IMR-90 (cell line): ENCODE data around the gene NDRG2. TPM values are rescaled to one million over a fixed set of nuclear protein-coding genes. Genes with fewer than 3 reads are reported as not detected.

Experiments
- ATAC-seq: fragments of 200-7000 bp; cut with Tn5 transposase; 2 replicates; pipeline ENCODE4 v1.9.1; 2020; ENCODE audit warnings: low read depth, mild to moderate bottlenecking, moderate library complexity
- BruUV-seq: library from RNA; stranded (reverse); fragments of 400-500 nt; replicated peaks from 2 replicates; lab custom pipeline; 2021; lab: Mats Ljungman, UMichigan
- CTCF ChIA-PET: fragments of 300-600 bp; formaldehyde crosslinking; extraction: SDS; loops from one replicate; lab custom pipeline; 2021; ENCODE audit warnings: antibody characterized with exemption; lab: Yijun Ruan, JAX
- POLR2A ChIA-PET: fragments of 300-600 bp; sonication (Branson Sonifier 250); formaldehyde crosslinking; loops from one replicate; lab custom pipeline; 2022; ENCODE audit warnings: antibody characterized with exemption; ENCODE audit not compliant: unreplicated experiment; lab: Charles Lee
- DNase-seq: peaks from one replicate; pipeline ENCODE4 v3.0.0; 2013
- H2AFZ ChIP-seq: replicated peaks from 2 replicates; pipeline ENCODE3; 2013; ENCODE audit warnings: low read length, mild to moderate bottlenecking; ENCODE audit not compliant: poor library complexity
- H2AK5ac ChIP-seq: 2 replicates; pipeline ENCODE4 v1.6.1; 2013; ENCODE audit warnings: low read depth, low read length, inconsistent platforms
- H2AK9ac ChIP-seq: replicated peaks from 2 replicates; pipeline ENCODE3; 2013; ENCODE audit warnings: mild to moderate bottlenecking, low read depth, low read length, moderate library complexity; ENCODE audit not compliant: poor library complexity
- H2BK120ac ChIP-seq: 2 replicates; pipeline ENCODE4 v1.6.1; 2013; ENCODE audit warnings: low read depth, low read length, inconsistent platforms
- H2BK15ac ChIP-seq: 3 replicates; pipeline ENCODE4 v1.6.1; 2013; ENCODE audit warnings: low read depth, low read length, inconsistent platforms
- H2BK20ac ChIP-seq: 2 replicates; pipeline ENCODE4 v1.6.1; 2013; ENCODE audit warnings: low read depth, mild to moderate bottlenecking, inconsistent platforms, low read length, moderate library complexity
- H2BK5ac ChIP-seq: 2 replicates; pipeline ENCODE4 v1.6.1; 2013; ENCODE audit warnings: mild to moderate bottlenecking, low read depth, low read length, inconsistent platforms; ENCODE audit not compliant: poor library complexity, severe bottlenecking
- H3K14ac ChIP-seq: replicated peaks from 2 replicates; pipeline ENCODE4 v1.6.1; 2013; ENCODE audit warnings: low read depth, low read length, inconsistent platforms
- H3K18ac ChIP-seq: 2 replicates; pipeline ENCODE4 v1.6.1; 2013; ENCODE audit warnings: low read depth, low read length, control low read depth
- H3K23ac ChIP-seq: 2 replicates; pipeline ENCODE4 v1.6.1; 2013; ENCODE audit warnings: low read depth, low read length, inconsistent platforms
- H3K27ac ChIP-seq: 2 replicates; pipeline ENCODE4 v1.5.1; 2013; ENCODE audit warnings: mild to moderate bottlenecking, control low read depth, low read length; ENCODE audit not compliant: insufficient read depth
- H3K27me3 ChIP-seq: 2 replicates; pipeline ENCODE4 v1.6.1; 2013; ENCODE audit warnings: low read length; ENCODE audit not compliant: control insufficient read depth, insufficient read depth
- H3K36me3 ChIP-seq: 2 replicates; pipeline ENCODE4 v1.6.1; 2013; ENCODE audit warnings: low read length, mixed read lengths; ENCODE audit not compliant: control insufficient read depth, insufficient read depth
- H3K4ac ChIP-seq: 2 replicates; pipeline ENCODE4 v1.6.1; 2013; ENCODE audit warnings: low read depth, low read length, inconsistent platforms
- H3K4me1 ChIP-seq: 2 replicates; pipeline ENCODE4 v1.6.1; 2013; ENCODE audit warnings: low read length, mixed read lengths; ENCODE audit not compliant: control insufficient read depth, insufficient read depth
- H3K4me2 ChIP-seq: 2 replicates; pipeline ENCODE4 v1.6.1; 2013; ENCODE audit warnings: low read depth, mild to moderate bottlenecking, control low read depth, low read length, moderate library complexity
- H3K4me3 ChIP-seq: 2 replicates; pipeline ENCODE4 v1.5.1; 2013; ENCODE audit warnings: low read depth, mild to moderate bottlenecking, control low read depth, low read length, moderate library complexity; ENCODE audit not compliant: insufficient read depth
- H3K56ac ChIP-seq: 2 replicates; pipeline ENCODE4 v1.6.1; 2013; ENCODE audit warnings: low read length, inconsistent platforms; ENCODE audit not compliant: insufficient read depth; ENCODE audit errors: extremely low read depth
- H3K79me1 ChIP-seq, 2 experiments: 2 replicates each; pipeline ENCODE4 v1.6.1; 2013; ENCODE audit warnings: low read length in 2 of 2, inconsistent platforms in 1 of 2, low read depth in 1 of 2
- H3K9ac ChIP-seq: 2 replicates; pipeline ENCODE4 v1.6.1; 2013; ENCODE audit warnings: low read depth, low read length, control low read depth
- H3K9me1 ChIP-seq: 2 replicates; pipeline ENCODE4 v1.6.1; 2013; ENCODE audit warnings: low read length, inconsistent platforms; ENCODE audit not compliant: insufficient read depth
- H3K9me3 ChIP-seq: 2 replicates; pipeline ENCODE4 v1.6.1; 2013; ENCODE audit warnings: low read length; ENCODE audit not compliant: control insufficient read depth, insufficient read depth
- H4K20me1 ChIP-seq: 2 replicates; pipeline ENCODE4 v1.6.1; 2013; ENCODE audit warnings: low read length, inconsistent platforms; ENCODE audit not compliant: insufficient read depth
- H4K5ac ChIP-seq: 2 replicates; pipeline ENCODE4 v1.6.1; 2013; ENCODE audit warnings: mild to moderate bottlenecking, low read depth, low read length, control low read depth
- H4K8ac ChIP-seq, 2 experiments: 2 replicates each; pipeline ENCODE4 v1.6.1; 2013; ENCODE audit warnings: low read depth in 2 of 2, low read length in 2 of 2, control low read depth in 1 of 2, inconsistent platforms in 1 of 2
- H4K91ac ChIP-seq: 2 replicates; pipeline ENCODE4 v1.6.1; 2013; ENCODE audit warnings: low read depth, low read length, inconsistent platforms; ENCODE audit not compliant: insufficient read depth
- ELK1 ChIP-seq: fragments of 150-350 bp; IDR thresholded peaks from 2 replicates; pipeline ENCODE4 v1.6.1; 2016; ENCODE audit warnings: low read depth, mild to moderate bottlenecking, low read length, moderate library complexity, borderline replicate concordance
- RCOR1 ChIP-seq: IDR thresholded peaks from 2 replicates; pipeline ENCODE4 v1.6.1; 2012; ENCODE audit warnings: mild to moderate bottlenecking, low read length, improper control_type of control experiment; ENCODE audit not compliant: insufficient replicate concordance
- SMC3 ChIP-seq: fragments of 150-350 bp; IDR thresholded peaks from 2 replicates; pipeline ENCODE4 v1.6.1; 2016; ENCODE audit warnings: low read depth, mild to moderate bottlenecking, antibody characterized with exemption, low read length, moderate library complexity
- WGBS, 2 experiments: methylation state at CpG; one replicate each; pipeline versions ENCODE4 v1.1.5 to v1.1.7; 2013; ENCODE audit warnings: missing lambda C conversion rate in 2 of 2; ENCODE audit not compliant: insufficient read length in 1 of 2; ENCODE audit errors: extremely low coverage in 2 of 2; 5-methylcytosine and 5-hydroxymethylcytosine counted together
- dilution Hi-C: fragments of 300-500 bp; cut with HindIII; formaldehyde crosslinking; loops from one replicate; pipeline ENCODE4 v1.14.3; 2018; ENCODE audit warnings: low sequenced_read_pairs; ENCODE audit not compliant: unreplicated experiment
- in situ Hi-C: fragments of 300-500 bp; cut with MboI; formaldehyde crosslinking; loops from 3 replicates; pipeline ENCODE4 v1.14.3; 2019; ENCODE audit warnings: low sequenced_read_pairs, inconsistent platforms, mixed read lengths
- intact Hi-C: fragments of 100-400 bp; cut with micrococcal nuclease; formaldehyde crosslinking; loops from 2 replicates; pipeline ENCODE4 v1.10.0; 2022
- polyA plus RNA-seq, 3 experiments: library from polyadenylated mRNA; depleted of rRNA; stranded (reverse); fragments of >200 nt; gene quantifications; 2 replicates each; pipeline ENCODE4 v1.2.3, GENCODE V29; 2012; ENCODE audit warnings: low replicate concordance in 1 of 3
- total RNA-seq: library from RNA; depleted of rRNA; stranded (reverse); fragments of >200 nt; gene quantifications from 2 replicates; pipeline ENCODE4 v1.2.3, GENCODE V29; 2012

The NDRG2 gene
- total and polyA plus RNA-seq, 2 of the 4 experiments (the other 2 are of a cell fraction), result 0.36 to 1.5 TPM

- no peak overlapping the region for H2AK9ac ChIP-seq
- no peak overlapping the region for H3K14ac ChIP-seq
- no peak overlapping the region for H2BK15ac ChIP-seq
- no peaks in the 10 kb centered on the region for H3K9me3 ChIP-seq
- H4K5ac ChIP-seq, result no peak overlapping the region
- no peak overlapping the region for H3K4me3 ChIP-seq
- WGBS, 2 experiments, result 82% methylated on average over 2 of the region's 8 CpGs; no CpG with 5 or more reads in 1 of the 2 experiments
- no peak overlapping the region for H3K18ac ChIP-seq
- H4K8ac ChIP-seq, result no peak overlapping the region
- H2BK120ac ChIP-seq, result no peak overlapping the region
- peaks cover 2% of the 10 kb centered on the region; the same call in 1 of the 2 replicates for H3K4me1 ChIP-seq
- intact Hi-C loops, result loop anchor here (1.0 to 2.0 kb wide), 4 partner anchors 26 to 343 kb away; no protein-coding TSS in a partner anchor
- ATAC-seq, result no peak
- H2BK5ac ChIP-seq, result no peak overlapping the region
- no peak overlapping the region for H3K4me2 ChIP-seq
- H3K27me3 ChIP-seq, result peaks cover 33% of the 10 kb centered on the region
- H2AFZ ChIP-seq, result no peak overlapping the region
- no peak overlapping the region for H3K4ac ChIP-seq
- no peak overlapping the region for H3K23ac ChIP-seq
- BruUV-seq, result no TSS peak
- dilution Hi-C loops, result no loop called here
- ChIA-PET POLR2A (no interaction called here), CTCF (interaction anchor here (0.7 to 3.7 kb wide), 10 partner anchors 9 to 349 kb away, joined by 3 to 37 read pairs (median 4); no protein-coding TSS in a partner anchor)
- no peak overlapping the region for H3K9ac ChIP-seq
- no peaks in the 10 kb centered on the region for H3K36me3 ChIP-seq
- no peak for TF ChIP-seq ELK1
- TF ChIP-seq SMC3, result no peak
- TF ChIP-seq RCOR1, result no peak
- no peak for DNase-seq
- no peak overlapping the region for H3K27ac ChIP-seq
- H4K20me1 ChIP-seq, result no peaks in the 10 kb centered on the region
- H3K56ac ChIP-seq, result no peak overlapping the region
- no peaks in the 10 kb centered on the region for H3K79me1 ChIP-seq
- H4K91ac ChIP-seq, result no peak overlapping the region
- no peak overlapping the region for H2BK20ac ChIP-seq
- no peaks in the 10 kb centered on the region for H3K9me1 ChIP-seq
- in situ Hi-C loops, result no loop called here
- no peak overlapping the region for H2AK5ac ChIP-seq
These were observed 15.6 kb upstream of the NDRG2 start for GRCh38 chr14:21040370-21040925.
